ENCODE results near the gene SUGCT.
"Not testable (repeated sequence)": the region's sequence is repeated elsewhere in the genome, so short reads cannot be mapped to it uniquely, and the experiment has no call there.

Gene SUGCT

DNA sequence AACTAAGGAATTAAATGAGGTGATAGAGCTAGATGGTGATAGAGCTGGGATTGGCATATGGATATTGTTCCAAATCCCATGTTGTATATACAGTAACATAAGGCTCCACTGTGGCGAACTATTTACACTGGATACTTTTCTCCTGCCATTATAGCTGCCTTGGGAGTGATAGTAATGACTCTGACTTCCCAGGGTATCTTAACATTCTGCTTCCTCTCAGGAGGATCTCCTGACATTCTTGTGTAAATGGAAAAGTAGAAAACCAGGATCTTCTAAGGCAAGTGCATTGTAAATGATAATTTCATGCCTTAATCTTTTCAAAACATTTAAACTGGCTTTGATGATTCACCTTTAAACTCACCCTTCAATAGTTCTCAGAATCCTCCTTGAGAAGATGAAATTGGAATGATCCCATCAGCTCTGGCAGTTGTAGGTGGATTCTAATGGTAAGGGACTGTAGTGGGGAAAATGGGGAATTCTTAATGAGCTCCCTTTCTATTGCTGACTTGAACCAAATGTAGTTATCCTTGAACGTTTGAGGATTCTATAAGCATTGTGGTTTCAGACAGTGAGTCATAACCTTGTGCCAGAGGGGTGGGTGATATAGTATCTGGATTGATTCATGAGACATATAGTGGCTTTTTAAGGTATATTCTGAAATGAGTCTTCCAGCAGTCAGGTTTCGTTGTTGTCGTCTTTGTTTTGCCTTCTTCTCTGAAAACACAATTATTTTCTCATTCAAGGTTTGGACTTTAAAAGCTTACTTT, 450.0 kb downstream of the SUGCT start:
- DNase-seq, result no peak

DNA sequence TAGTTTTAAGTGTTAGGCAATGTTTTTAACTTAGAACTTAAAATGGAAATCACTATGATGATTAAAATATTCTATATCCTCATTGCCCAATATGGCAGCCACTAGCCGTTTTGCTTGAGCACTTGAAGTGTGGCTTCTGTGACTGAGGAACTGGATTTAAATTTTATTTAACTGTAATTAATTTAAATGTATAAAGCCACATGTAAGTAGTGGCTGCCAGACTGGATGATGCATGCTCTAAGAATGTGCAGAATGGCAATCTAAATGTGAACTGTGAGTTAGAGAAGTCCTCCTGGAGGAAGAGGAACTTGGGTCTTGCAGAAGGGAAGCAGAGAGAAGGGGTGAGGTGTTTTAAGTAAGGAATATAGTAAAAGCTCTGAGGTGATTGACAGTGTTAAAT, 451.4 kb downstream of the SUGCT start:
- DNase-seq, result no peak

DNA sequence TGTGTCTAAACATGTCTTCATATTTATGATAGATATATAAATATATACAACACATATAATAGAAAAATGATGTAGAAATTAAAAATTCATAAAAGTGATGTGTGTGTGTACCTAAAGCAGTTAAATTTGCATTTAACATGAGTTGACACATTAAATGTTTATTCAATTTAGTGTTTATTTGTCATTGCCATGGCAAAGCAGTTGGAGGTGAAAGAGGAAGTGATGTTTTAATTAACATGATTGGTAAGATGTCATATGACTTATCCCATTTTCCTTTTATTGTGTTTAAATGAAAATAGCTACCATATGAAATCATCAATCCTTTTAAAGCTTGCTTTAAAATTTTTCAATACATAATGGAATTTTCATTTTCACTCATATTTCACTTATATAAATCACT, 452.6 kb downstream of the SUGCT start:
- no peak for DNase-seq

DNA sequence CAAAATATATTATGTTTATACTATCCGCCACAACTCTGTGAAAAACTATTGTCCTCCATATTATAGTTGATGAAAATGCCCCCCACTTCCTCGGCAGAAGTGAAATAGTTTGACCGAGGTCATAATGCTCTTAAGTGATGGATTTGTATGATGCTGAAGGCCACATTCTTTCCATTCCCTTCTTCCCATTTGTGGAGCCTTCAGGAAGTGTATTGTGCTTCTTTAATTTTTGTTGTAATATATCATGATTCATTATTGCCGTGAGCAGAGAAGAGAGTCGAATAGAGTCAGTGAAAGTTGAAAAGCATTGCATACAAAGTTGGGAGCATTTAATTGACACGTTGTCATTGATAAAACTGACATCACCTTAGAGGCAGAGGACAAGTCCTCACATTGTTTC, 460.3 kb downstream of the SUGCT start:
- DNase-seq, result no peak

DNA sequence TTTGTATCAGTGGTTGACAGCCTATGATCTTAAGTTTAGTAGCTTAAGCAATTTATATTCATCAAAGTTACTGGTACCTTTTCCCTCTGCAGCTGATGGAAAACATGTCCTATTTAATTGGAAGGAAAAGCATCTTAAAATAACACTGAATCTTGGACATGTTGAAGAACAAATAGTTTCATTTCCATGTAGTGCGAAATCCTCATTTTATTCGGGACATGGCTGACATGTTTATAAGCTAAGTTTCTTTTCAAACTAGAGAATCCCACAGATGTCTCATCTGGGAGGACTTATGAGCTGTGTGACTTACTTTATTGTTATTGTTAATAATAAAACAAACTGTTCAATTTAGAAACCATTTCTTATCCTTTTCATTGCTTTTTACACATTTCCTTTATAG, 461.0 kb downstream of the SUGCT start:
- DNase-seq, result no peak

DNA sequence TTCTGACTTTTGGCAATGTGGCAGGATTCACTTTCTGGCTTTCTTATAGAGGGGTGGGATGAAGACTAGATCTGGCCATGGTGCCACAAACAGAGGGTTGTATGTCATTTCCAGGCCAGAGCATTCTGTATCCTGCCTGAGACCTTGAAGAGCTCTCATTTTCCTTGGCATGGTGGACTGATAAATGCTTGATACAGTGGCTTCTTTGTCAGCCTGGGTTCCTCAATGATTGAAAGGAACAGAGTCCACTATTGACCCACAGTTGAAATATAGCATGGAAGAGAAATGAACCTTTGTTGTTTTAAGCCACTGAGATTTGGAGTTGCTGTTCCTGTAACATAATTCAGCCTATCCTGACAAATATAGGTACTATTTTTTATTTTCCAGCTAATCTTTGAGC, 462.7 kb downstream of the SUGCT start:
- no peak for DNase-seq

DNA sequence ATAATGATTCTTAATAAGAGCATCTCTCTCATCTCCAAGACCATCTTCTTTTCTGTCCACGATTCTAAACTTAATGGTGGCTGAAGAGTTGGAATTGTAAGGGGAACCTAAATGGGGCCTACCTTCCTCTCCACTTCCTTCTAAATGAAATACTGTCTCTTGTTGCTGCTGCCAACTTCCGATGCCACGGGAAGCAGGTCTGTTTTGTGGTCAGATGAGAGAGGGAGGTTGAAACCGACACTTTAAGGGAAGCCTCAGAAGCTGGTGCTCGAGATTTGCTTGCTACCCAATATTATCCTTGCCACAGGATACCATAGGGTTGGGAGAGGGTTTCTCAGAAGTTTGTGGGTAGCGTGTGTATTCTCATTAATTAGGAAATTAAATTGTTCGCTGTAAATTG, 464.1 kb downstream of the SUGCT start:
- no peak for DNase-seq

DNA sequence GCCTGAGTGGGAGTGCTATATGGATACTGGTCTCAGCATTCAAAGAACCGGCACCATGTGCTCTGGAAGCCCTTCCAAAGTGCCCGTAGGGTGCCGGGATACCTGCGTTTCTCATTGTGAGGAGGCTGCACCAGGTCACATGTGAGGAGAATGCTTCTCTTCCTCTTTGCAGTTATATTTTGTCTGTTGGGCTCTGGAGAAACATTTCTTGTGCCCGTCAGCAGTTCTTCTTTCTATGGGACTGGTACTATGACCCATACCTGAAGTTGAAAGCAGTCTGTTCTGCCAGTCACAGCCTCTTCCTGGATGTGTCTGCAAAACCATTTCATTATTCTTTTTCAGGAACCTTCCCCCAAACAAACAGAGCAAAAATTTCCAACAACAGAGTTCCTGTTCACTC, 465.0 kb downstream of the SUGCT start:
- no peak for DNase-seq

DNA sequence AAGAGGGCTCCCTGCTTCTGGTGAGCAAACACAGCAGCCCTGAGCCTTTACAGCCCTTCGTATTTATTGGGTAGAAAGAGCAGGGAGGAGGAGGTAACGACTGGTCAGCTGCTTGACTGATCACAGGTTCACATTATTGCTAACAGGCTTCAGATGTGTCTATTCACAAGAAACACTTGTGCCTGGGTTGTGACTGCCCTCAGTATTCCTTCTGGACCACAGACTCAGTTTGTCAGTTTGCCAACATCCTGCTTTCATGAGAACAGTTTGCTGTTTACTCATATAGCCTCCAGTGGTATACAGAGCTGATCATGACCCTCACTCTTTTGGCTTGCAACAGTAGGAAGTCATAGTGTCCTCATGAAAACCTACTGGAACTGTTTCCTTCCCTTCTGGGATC, 467.5 kb downstream of the SUGCT start:
- DNase-seq, result not testable (repeated sequence)

DNA sequence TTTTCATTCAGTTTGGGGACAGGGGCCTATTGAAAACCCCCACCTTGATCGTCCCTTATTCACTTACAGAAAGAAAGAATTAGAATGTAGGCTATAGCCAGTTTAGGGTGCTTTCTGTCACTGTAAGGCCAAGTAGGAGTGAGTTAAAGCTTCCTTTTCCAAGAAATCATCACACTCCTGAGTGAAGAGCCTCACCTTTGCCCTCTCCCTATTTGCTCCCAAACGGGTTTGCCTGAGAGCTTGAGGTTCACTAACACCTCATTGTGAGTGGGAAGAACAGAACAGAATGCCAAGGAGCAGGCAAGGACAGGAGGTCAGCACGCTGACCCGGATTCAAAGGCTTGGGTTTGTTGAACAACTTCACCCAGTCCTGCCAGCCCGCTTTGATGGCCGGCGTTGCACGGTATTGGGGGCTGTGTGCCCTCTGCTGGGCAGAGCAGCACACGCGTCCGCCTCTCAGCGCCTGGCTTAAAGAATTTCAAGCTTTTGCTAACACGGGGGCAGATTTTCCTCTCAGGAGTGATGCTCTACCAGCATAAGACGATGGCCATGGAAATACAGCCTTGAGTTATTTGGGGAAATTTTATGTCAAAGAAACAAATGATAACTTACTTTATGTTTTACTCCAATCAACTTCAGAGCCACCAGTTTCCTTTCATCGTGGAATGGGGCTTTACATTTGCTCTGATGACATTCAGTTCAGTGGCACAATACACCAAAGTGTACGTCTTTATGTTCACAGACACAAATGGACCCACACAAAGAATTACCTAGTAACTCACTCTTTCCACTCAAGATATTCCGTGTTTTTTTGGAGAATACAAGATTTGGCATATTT, 470.0 kb downstream of the SUGCT start:
- DNase-seq, result peak in 1 of 2 experiments; percentile 1

DNA sequence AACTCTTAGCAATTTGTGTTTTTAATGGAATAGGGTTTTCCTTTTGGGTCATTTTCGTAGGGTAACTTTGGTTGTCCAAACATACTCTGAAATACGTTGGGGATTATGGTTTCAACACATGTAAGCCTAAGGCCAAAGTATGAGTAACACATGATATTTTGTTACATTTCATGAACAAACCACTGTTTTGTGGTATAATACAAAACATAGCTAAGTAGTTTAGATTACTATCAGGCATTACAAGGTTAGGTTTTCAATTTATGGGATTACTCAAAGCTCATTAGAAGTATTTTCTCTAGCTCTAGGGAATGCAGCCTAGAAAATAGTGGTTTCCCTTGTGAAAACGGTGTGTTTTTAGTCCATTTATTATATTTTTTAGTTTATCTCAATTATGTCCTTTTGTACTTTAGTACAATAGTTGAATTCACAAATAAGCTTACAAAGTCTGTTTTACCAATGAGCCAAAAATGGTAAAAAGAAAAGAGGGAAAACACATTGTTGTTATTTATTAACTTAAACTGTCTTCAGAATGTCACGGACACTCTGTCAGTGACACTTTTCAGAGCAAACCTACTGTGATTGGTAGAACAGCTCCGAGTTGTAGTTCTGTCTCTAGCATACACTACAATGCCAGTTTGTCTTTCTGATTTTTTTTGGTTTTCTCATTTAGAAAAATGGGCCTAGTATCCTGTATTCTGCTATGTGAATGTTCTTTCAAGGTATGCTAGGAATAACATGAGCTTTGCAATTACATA, 473.7 kb downstream of the SUGCT start:
- DNase-seq, result no peak

DNA sequence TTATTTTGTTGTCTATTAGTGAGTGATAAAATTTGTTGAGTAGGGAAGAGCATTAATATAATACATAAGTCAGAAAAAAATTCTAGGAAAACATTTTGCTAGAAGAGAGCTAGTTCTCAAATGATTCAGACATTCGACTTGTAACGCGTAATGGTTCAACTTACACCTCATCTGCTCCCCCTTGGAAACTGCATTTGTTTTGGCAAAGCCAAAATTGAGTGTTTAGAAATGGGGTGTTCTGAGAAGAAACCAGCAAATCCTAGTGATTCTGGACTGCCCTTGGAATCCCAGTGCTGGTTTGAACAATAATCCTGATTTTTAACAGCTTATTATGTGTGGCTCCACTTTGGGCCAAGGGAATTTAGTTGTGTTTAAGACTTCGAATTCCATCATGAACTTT, 475.7 kb downstream of the SUGCT start:
- no peak for DNase-seq

DNA sequence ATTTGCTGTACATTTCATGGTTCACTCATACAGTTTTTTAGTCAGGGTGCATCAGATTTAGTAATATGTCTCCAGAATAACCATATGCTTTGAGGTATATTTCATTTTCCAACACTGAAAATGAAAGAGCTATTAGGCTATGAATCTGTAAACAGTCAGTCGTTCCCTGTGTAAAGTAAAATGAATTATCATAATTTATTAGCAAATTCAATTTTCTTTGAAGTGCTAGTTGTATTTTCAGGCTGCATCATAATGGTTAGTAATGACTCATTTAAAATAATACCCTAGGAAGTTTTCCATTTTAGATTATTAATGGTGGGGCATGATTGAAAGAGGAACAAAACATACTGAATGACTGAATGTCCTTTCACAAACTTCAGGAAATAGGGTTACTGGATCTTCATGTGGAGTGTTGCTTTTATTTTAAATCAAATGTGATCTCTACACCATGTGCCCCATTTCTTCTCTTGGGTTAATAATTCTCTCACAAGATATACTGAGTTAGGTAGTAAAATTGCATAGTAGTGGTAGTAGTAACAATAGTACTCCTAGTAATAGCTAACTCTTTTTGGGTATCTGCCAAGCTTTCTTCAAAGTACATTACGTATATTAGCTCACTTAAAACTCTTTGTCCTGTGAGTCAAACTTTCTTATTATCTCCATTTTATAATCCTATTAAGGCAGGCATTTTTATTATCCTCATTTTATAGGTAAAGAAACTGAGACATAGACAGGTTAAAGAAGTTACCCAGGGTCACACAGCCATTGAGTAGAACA, 476.5 kb downstream of the SUGCT start:
- no peak for DNase-seq

DNA sequence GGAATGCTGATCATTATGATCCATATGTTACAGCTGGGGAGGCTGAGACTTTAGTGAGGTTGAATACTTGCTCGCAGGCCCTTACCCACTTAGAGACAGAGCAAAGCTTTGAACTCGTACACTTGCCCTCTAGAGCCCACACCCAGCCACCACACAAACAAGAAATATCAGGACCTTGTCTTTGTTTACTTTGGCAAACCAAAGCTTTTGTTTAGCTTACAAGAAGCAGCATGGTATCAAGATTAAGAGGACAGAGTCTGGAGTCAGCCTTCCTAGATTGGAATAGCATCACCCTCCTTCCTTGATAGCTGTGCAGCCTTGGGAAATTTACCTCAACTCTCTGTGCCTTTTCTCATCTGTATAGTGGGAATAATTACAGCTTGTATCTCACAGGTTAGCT, 477.5 kb downstream of the SUGCT start:
- DNase-seq, result no peak

DNA sequence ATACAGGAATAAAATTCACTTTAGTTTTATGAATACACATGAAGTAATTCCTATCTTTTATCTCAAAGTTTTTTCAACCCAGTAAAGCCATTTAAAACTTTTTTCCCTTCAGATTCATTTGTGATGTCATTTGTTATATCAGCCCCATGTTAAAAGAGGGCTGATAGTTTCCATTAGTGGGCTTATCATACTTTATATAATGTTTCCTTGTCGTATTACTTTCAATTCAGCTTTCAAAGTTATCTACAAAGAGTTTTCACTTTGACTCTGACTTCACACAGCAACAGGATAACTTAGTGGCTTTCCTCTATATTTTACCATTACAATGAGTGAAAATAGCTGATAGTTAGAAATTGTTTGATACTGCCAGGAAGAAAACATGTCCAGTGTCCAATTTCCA, 484.8 kb downstream of the SUGCT start:
- DNase-seq, result no peak

DNA sequence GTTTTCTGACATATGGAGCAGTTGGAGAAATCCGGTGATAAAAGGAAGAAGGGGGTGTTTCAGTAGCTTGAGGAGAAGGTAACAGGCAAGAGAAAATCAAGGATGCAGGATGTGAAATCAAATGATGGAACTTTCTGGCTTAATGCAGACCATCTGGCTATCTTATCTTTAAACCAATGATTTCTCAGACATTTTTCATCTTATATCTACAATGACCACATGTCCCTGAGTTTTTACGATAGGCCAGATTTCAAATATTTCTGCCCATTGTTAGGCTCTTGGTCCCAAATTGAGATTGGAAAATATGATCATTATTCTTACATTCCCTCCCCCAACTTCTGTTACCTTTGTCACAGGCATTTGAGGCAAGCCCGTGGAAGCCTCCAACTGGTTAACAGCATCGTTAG, 486.8 kb downstream of the SUGCT start:
- no peak for DNase-seq

DNA sequence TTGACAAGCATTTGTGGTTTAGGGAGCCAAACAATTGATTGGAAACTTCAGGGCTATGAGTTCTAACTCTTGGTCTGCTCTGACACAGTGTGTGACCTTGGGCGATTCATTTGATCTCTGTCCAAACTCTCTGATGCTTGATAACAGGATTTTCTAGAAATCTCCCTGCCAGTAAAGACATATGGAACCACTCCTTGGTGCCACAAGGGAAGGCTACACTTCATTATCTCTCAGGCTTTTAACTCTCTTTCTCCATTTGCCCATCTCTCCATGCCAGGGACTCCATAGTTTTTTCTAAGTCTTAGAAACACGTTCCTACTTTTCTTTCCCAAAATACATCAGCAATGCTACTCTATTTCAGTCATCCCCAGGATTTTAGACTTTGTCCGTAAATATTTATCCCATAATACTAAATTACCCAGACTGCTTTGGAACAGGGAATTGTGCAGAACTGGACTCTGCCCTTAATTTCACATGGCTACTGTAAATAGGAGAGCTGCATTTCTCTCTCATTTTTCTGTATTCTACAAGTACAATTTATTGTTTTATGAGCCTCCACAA, 488.2 kb downstream of the SUGCT start:
- DNase-seq, result no peak

DNA sequence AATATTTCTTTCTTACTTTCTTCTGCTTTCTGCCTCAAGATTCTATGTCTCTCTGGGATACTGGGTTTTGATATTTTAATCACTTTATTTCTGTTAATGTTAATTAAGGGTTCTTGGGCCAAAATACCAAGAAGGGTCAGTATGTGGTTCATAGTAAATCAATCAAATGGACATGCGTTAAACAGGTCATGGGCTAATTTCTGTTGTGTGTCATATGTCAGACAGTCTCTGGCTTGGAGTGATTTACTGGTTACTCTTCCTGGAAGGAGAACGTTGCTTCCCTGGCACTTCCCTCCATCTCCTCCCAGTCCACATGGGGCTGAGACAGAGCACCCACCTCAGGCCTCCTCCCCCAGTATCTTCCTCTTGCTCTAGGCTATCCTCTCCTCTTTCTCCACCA, 489.1 kb downstream of the SUGCT start:
- no peak for DNase-seq

DNA sequence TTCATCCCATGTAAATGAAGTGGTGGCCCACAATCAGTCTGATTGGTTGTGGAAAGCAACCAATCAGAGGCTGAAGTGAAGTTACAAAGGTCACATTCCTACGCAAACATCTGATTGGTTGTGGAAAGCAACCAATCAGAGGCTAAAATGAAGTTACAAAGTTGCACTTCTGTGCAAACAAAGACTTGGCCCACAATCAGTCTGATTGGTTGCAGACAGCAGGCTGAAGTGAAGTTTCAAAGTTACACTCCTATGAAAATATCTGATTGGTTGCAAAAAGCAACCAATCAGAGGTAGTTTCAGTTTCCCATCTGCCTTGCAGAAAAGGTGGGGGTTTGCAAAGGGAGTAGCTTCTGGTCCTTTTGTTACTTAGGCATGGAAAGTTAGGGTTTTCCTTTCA, 492.6 kb downstream of the SUGCT start:
- DNase-seq, result not testable (repeated sequence)

DNA sequence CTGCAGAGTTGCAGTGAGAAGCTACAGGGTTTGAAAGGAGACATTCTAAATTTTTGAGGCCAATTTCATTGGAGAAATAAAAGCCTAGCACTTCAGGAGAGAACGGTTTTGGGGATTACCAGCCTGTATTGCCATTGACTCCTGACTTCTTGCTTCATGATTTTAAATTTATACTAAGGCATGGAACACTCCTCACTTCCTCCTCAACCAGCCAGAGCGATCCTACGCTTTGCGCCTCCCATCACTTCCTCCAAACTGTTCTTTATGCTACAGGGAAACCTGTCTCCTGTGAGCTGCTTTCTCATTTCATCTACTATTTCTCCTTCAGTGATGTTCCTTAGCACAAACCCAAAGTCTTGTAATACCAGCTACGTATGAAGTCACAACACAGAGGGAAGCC, 495.1 kb downstream of the SUGCT start:
- no peak for DNase-seq

DNA sequence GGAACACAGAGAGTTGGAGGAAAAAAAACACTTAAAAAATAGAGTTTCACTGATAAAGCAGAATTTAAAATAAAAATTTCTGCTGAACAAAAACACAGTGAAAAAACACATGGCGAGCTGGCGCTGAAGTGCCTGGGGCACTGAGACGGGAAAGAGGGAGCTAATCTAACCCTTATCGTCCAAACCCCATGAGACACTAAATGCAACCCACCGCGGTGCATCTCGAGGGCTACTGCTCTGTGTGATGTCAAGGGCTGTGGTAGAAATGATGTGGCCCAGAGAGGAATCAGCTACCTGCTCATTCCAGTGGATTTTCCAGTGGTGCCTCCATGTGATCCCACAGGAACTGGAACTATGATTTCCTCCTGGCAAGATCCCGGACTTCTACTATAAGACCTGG, 499.3 kb downstream of the SUGCT start:
- no peak for DNase-seq

DNA sequence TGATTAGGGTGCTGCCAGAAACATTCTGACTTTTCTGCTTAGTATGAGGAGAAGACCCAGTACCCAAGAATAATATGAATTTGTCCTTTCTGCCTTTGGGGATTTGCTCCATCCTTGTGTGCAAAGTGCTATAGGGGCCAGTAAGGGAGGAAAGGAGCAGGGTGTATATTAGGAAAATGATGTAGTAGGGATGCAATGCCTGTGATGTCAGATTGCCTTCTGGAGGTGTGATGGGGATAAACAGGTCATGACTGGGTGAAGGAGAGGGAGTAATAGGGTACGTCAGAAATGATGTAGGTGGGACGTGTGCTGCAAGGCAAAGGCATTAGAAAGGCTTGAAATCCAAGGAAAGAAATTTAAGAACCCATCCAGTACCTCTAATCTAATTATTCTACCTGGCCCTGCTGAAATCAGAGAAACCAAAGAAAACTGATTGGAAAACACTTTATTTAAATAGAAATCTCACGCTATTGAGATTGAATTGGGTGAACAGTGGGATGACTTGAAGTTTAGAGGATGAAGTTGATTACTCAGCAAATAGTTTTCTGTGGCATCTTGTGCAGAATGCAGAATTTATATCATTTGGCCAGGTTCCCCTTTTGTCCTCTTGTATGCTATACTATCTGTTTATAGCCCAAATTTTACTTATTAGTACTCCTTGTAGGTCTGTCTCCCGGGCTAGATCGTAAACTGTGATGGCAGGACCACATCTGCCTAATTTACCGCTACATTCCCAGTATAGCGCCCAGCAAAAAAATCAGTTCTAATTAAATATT, 503.9 kb downstream of the SUGCT start:
- no peak for DNase-seq

Measured in stimulated activated CD4-positive, alpha-beta T cell treated with anti-CD3 and anti-CD28 coated beads, Interleukin-4, amount 100 ng/mL, for 4 hours (primary cell).